ENCODE measurements around the gene TNFSF18.

Gene TNFSF18

DNA sequence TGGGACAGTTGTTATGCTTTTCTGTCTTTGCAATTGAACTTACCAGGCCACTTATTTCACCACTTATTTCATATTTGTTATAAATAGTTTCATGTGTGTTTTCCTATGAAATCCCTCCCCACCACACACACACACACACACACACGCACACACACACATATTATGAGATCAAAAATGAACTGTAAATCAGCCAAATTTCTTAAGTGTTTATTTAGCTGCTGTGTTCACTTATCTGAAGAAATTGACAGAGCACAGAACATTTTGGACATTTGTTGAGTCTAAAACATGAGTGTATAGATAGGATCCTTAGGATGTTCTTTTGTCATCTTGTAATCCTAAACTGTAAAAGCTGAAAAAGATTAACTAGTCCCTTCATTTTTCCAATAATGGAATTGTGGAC lies 7.8 kb upstream of the TNFSF18 start:
- no peak for DNase-seq (ENCODE audit: low read depth in 2 of 2)
- TF ChIP-seq, protein P1, sequence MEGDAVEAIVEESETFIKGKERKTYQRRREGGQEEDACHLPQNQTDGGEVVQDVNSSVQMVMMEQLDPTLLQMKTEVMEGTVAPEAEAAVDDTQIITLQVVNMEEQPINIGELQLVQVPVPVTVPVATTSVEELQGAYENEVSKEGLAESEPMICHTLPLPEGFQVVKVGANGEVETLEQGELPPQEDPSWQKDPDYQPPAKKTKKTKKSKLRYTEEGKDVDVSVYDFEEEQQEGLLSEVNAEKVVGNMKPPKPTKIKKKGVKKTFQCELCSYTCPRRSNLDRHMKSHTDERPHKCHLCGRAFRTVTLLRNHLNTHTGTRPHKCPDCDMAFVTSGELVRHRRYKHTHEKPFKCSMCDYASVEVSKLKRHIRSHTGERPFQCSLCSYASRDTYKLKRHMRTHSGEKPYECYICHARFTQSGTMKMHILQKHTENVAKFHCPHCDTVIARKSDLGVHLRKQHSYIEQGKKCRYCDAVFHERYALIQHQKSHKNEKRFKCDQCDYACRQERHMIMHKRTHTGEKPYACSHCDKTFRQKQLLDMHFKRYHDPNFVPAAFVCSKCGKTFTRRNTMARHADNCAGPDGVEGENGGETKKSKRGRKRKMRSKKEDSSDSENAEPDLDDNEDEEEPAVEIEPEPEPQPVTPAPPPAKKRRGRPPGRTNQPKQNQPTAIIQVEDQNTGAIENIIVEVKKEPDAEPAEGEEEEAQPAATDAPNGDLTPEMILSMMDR (IDR thresholded peaks at IDR 0.05; ENCODE audit: low read depth, low read length), result no peak
- no peak overlapping the region for H3K4me3 ChIP-seq (replicated peaks in 1 of 2; ENCODE audit: low read depth in 2 of 2, low read length in 2 of 2)

DNA sequence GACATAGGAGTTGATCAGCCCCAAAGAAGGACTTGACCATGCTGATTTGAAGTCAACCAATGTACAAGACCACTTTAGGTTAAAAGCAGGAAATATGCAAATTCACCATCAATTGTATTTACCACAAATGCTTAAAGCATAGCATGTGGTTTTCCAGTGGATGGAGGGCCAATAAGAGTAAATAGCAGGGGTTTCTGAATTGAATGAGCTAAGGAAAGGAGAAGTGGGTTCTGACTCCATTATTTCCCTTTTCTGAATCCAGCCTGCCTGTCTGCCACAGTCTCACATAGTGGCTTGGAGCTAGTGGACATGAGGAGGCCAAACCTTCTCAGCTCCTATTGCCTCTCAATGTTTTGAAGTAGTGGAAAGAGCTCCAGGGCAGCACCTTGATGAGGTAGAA lies 7.2 kb upstream of the TNFSF18 start:
- no peak overlapping the region for H3K4me3 ChIP-seq (replicated peaks in 1 of 2; ENCODE audit: low read depth in 2 of 2, low read length in 2 of 2)
- DNase-seq (ENCODE audit: low read depth in 2 of 2), result no peak
- TF ChIP-seq, protein P1 (IDR thresholded peaks at IDR 0.05; ENCODE audit: low read depth, low read length), result no peak

DNA sequence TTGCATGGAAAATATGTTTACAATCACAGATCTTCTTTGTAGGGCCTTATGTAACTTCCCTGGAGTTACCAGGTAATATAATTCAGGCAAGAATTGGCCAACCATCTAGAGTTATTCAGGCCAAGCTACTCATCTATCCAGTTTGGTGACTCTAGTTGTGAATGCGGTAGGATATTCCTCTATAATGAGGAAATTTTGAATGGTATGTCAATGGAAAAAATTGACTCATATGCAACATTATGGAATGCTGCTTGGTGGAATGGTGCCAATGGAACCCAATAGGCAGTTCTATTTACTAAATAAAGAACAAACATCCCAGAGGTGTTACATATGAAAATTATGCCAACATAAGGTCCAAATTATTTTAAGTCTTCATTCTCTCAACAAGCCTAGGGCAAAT lies 5.6 kb upstream of the TNFSF18 start:
- H3K4me3 ChIP-seq (replicated peaks in 1 of 2; ENCODE audit: low read depth in 2 of 2, low read length in 2 of 2), result no peak overlapping the region
- DNase-seq (ENCODE audit: low read depth in 2 of 2), result no peak
- TF ChIP-seq, protein P1 (IDR thresholded peaks at IDR 0.05; ENCODE audit: low read depth, low read length), result no peak

DNA sequence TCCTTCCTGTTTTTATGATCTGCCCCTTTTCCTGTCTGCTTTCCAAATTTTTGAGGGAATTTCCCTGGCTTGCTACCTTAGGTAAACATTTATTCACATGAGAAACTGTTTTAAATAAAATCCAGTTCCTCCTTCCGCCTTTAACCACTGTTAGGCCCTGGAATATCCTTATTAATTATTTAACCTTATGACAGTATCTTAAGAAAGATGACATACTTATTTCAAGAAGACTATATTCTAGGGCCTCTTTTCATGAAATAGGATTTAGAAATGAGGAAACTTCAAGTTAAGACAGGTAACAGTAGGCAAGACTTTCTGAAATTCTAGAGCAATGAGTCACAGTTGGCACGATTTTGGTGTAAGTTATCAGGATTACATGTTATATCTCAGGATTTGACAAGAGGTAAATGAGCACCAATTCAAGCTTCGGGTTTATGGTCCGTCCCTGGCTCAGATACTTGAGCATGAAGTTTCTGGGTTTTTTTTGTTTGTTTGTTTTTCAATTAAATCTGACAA lies 2.0 kb upstream of the TNFSF18 start:
- TF ChIP-seq, protein P1 (IDR thresholded peaks at IDR 0.05; ENCODE audit: low read depth, low read length), result no peak
- no peak for DNase-seq (ENCODE audit: low read depth in 2 of 2)
- no peak overlapping the region for H3K4me3 ChIP-seq (replicated peaks in 1 of 2; ENCODE audit: low read depth in 2 of 2, low read length in 2 of 2)

DNA sequence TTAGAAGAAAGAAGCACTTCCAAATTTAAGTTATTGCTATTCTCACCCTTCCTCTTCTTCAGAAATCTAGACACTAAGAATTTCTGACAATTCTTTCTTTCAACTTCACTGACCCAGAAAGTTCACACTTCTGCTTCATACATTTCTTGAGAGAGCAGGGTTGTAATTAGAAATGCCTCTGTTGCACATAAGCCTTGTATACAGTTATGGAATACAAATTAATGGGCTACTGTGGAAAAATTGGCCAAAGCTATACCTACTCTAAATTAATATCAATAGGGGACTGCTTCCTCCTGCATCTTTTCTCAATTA lies 1.5 kb downstream of the TNFSF18 start:
- no peak for DNase-seq (ENCODE audit: low read depth in 2 of 2)
- no peak overlapping the region for H3K4me3 ChIP-seq (replicated peaks in 1 of 2; ENCODE audit: low read depth in 2 of 2, low read length in 2 of 2)

DNA sequence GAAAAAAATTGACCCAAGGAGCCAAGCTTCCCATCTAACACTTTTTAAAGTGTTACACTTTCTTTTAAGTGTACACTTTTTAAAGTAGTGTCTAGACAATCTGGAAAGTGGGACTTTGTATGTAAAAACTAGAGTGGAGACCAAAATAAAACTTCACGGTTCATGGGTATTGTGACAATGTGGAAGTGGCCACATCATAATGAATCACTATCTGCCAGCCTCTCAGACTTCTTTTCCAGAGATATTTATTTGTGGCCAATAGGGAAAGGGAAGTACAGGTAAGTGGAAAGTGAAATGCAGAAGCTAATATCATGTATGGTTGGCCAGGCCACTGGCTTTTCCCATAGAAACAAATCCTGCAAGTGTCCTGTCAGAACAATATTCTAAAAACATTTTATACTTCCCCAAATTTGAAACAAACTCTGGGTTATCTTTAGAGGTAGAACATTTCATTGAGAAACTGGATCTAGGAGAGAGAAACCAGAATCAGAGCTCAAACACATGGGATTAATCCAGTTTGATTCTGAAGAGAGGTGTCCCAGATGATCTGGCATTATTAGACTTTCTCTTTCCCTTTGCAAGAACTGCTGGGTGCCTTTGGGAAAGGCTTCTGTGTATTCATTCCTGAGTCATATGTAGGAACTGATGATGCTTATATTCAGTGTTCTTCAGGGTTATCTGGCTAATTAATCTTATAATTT lies 2.0 kb downstream of the TNFSF18 start:
- TF ChIP-seq, protein P1 (IDR thresholded peaks at IDR 0.05; ENCODE audit: low read depth, low read length), result no peak
- no peak overlapping the region for H3K4me3 ChIP-seq (replicated peaks in 1 of 2; ENCODE audit: low read depth in 2 of 2, low read length in 2 of 2)
- DNase-seq (ENCODE audit: low read depth in 2 of 2), result peak in 1 of 2 donors; percentile 65

More for the DNA sequence above, 1.5 kb downstream of the TNFSF18 start:
- TF ChIP-seq, protein P1 (IDR thresholded peaks at IDR 0.05; ENCODE audit: low read depth, low read length), result no peak

DNA sequence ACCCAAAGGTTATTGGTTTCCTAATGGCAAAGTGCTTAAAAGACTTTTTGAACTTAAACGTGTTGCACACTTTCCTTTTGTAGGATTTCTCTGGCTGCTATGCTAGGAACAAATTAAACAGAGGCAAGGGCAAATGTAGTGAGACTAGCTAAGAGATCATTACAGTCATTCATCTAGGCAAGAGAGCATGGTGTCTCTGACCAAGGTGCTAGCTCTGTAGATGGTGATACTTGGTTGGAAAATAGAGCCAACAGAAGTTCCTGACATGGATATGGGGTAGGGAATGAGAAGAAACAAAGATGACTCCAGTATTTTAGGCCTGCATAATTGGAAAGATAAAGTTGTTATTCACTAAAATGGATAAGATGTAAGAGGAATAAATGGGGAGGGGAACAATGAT lies 6.1 kb downstream of the TNFSF18 start:
- TF ChIP-seq, protein P1 (IDR thresholded peaks at IDR 0.05; ENCODE audit: low read depth, low read length), result no peak
- no peak overlapping the region for H3K4me3 ChIP-seq (replicated peaks in 1 of 2; ENCODE audit: low read depth in 2 of 2, low read length in 2 of 2)

More for the DNA sequence above, 6.1 kb downstream of the TNFSF18 start:
- DNase-seq (ENCODE audit: low read depth in 2 of 2), result no peak

Data from cardiac fibroblast (primary cell).